Adrenal gland (tissue), 12 donors: Measurements from ENCODE around the gene MID1IP1. TPM values are rescaled to one million over a fixed set of nuclear protein-coding genes. Genes with fewer than 3 reads are reported as not detected.

Experiments
- DNase-seq, 7 donors: peaks; one replicate each; pipeline ENCODE4 v3.0.0-alpha.2; 2019 to 2020
- H3K27ac ChIP-seq, 5 donors: fragments of 200-600 bp; sonication (generic) in 4 of 5; 1 replicate in 3 of 5; 2 replicates in 2 of 5; pipeline versions ENCODE4 v1.5.1 to v1.8.0; 2016 to 2020; ENCODE audit warnings: mild to moderate bottlenecking in 1 of 5
- H3K27me3 ChIP-seq: fragments of 200-600 bp; 2 replicates; pipeline ENCODE4 v1.8.0; 2021
- H3K36me3 ChIP-seq, 2 donors: fragments of 200-600 bp; replicated peaks in 1 of 2; 1 replicate in 1 of 2; 2 replicates in 1 of 2; pipeline versions ENCODE4 v1.5.1 to v1.8.0; 2018 to 2022
- H3K4me1 ChIP-seq, 2 donors: fragments of 200-600 bp; replicated peaks in 1 of 2; 1 replicate in 1 of 2; 2 replicates in 1 of 2; pipeline versions ENCODE4 v1.5.1 to v1.8.0; 2018 to 2021
- H3K4me3 ChIP-seq, 4 donors: fragments of 200-600 bp; sonication (generic) in 3 of 4; one replicate each; pipeline ENCODE4 v1.5.1; 2016 to 2018
- H3K9me3 ChIP-seq, 3 donors: fragments of 200-600 bp; sonication (generic) in 1 of 3; replicated peaks in 1 of 3; 1 replicate in 2 of 3; 2 replicates in 1 of 3; pipeline versions ENCODE4 v1.5.1 to v1.8.0; 2016 to 2021
- CTCF ChIP-seq, 6 experiments: fragments of 450-650 bp in 4 of 6; fragments of 200-600 bp in 2 of 6; sonication (generic) in 1 of 6; IDR thresholded peaks; 1 replicate in 5 of 6; 2 replicates in 1 of 6; pipeline versions ENCODE4 v1.5.1 to v1.8.0; 2016 to 2021; ENCODE audit warnings: antibody characterized with exemption in 6 of 6, mild to moderate bottlenecking in 2 of 6, moderate library complexity in 1 of 6
- POLR2A ChIP-seq, 2 donors: fragments of 450-650 bp; IDR thresholded peaks; one replicate each; pipeline ENCODE4 v1.6.1; 2017; ENCODE audit warnings: antibody characterized with exemption in 2 of 2, mild to moderate bottlenecking in 2 of 2, moderate library complexity in 1 of 2
- WGBS, 4 donors: extraction: QIAGEN DNeasy Blood & Tissue Kit in 2 of 4; methylation state at CpG; one replicate each; pipeline versions ENCODE4 v1.1.5 to v1.1.7; 2013 to 2017; 5-methylcytosine and 5-hydroxymethylcytosine counted together
- intact Hi-C, 2 donors: fragments of 100-400 bp; cut with DNase I; formaldehyde crosslinking; loops; one replicate each; pipeline versions ENCODE4 v1.14.1 to v1.15.0; 2022 to 2023
- polyA plus RNA-seq, 3 donors: library from polyadenylated mRNA; stranded (reverse); fragments of 200-250 nt in 2 of 3; fragments of 350-450 nt in 1 of 3; fragmentation: Illumina TruSeq in 1 of 3; extraction: RNeasy Lipid Tissue Mini Kit (QIAGEN cat#74804) in 1 of 3; gene quantifications; one replicate each; pipeline ENCODE4 v1.2.3, GENCODE V29; 2013 to 2014
- total RNA-seq, 9 donors: library from RNA; depleted of rRNA in 4 of 9; stranded (reverse); fragments of >200 nt in 4 of 9; fragments of 120-200 nt in 1 of 9; fragmentation: NEBNext Ultra II Directional in 1 of 9; extraction: Animal tissue kit (Norgen Biotek cat#: 25700) in 1 of 9; gene quantifications; one replicate each; pipeline versions ENCODE4 v1.1.0 to v1.2.4, GENCODE V29; 2013 to 2023
- donor health status: healthy with polysubstance abuse.
- donor health status: Bipolar disorder and iron deficiency.
- donor health status: DM: yes; HTN: yes; CAD: no.
- donor health status: DM: no; HTN: no; CAD: no.
- donor health status: DM: no; HTN: no; CAD: no.
- donor health status: DM: yes; HTN: yes; CAD: no.

MID1IP1 gene
- total and polyA plus RNA-seq, 12 donors: 16.8 to 106 (median 50.6) TPM

GRCh38 chrX:38774249-38774648 is 27.0 kb upstream of the MID1IP1 start:
- no peaks in the 10 kb centered on the region for H3K36me3 ChIP-seq
- H3K27ac ChIP-seq: no peak overlapping the region
- peaks cover 9% of the 10 kb centered on the region for H3K27me3 ChIP-seq
- no peak for TF ChIP-seq POLR2A (IDR thresholded peaks at IDR 0.05)
- TF ChIP-seq CTCF (IDR thresholded peaks at IDR 0.05): no peak
- H3K4me1 ChIP-seq: no peaks in the 10 kb centered on the region
- 69 to 84% (median 78%) methylated on average over 1 to 4 of the region's 4 CpGs for WGBS, 4 donors
- no peaks in the 10 kb centered on the region for H3K9me3 ChIP-seq
- no peak for DNase-seq
- intact Hi-C loops: no loop called here
- H3K4me3 ChIP-seq: no peak overlapping the region

- Histone ChIP-seq H3K4me1 (no peaks in the 10 kb centered on the region), H3K36me3 (no peaks in the 10 kb centered on the region), H3K27ac (no peak overlapping the region), H3K4me3 (no peak overlapping the region), H3K9me3 (no peaks in the 10 kb centered on the region), H3K27me3 (peaks cover 9% of the 10 kb centered on the region)
- intact Hi-C loops: no loop called here
- TF ChIP-seq POLR2A (IDR thresholded peaks at IDR 0.05) (no peak), CTCF (IDR thresholded peaks at IDR 0.05) (no peak)
- no peak for DNase-seq
These were observed 4.3 kb upstream of the MID1IP1 start for GRCh38 chrX:38796946-38797345.

- WGBS, 4 donors: 69 to 88% (median 72%) methylated on average over 1 of the region's 1 CpG
- no peak for TF ChIP-seq POLR2A (IDR thresholded peaks at IDR 0.05)
- no peak overlapping the region for H3K4me3 ChIP-seq
- no peak for DNase-seq
- peaks cover 0 to 11% of the 10 kb centered on the region in 2 donors for H3K4me1 ChIP-seq
- H3K27me3 ChIP-seq: peaks cover 4% of the 10 kb centered on the region
- no peak overlapping the region for H3K27ac ChIP-seq
- intact Hi-C loops: no loop called here
- H3K9me3 ChIP-seq: no peaks in the 10 kb centered on the region
- H3K36me3 ChIP-seq: no peaks in the 10 kb centered on the region
These were observed 2.3 kb upstream of the MID1IP1 start for GRCh38 chrX:38798956-38799355.

GRCh38 chrX:38799995-38800580 is 1.2 kb upstream of the MID1IP1 start:
- intact Hi-C loops: no loop called here
- H3K27ac ChIP-seq: no peak overlapping the region

More at GRCh38 chrX:38799995-38800580, 1.2 kb upstream of the MID1IP1 start:
- no peak for DNase-seq
- Histone ChIP-seq H3K4me3 (no peak overlapping the region), H3K27me3 (peaks cover 4% of the 10 kb centered on the region), H3K4me1 (peaks cover 0 to 11% of the 10 kb centered on the region in 2 donors), H3K9me3 (no peaks in the 10 kb centered on the region), H3K36me3 (no peaks in the 10 kb centered on the region)
- WGBS, 4 donors: 65 to 75% (median 70%) methylated on average over 5 of the region's 5 CpGs
- TF ChIP-seq POLR2A (IDR thresholded peaks at IDR 0.05) (no peak), CTCF (IDR thresholded peaks at IDR 0.05) (no peak)
